Keratinocyte (primary cell): ENCODE measurements around the gene DIABLO.

Source experiments
- CTCF ChIP-seq, 3 experiments: IDR thresholded peaks in 1 of 3; conservative IDR thresholded peaks in 1 of 3; optimal IDR thresholded peaks in 1 of 3; 2 replicates in 2 of 3; 3 replicates in 1 of 3; pipeline versions ENCODE3 to v1.5.1; 2011; ENCODE audit warnings: low read length in 3 of 3, mild to moderate bottlenecking in 3 of 3, moderate library complexity in 2 of 3, control low read depth in 1 of 3, inconsistent platforms in 1 of 3; ENCODE audit not compliant: insufficient read depth in 2 of 3; ENCODE audit errors: extremely low read depth in 1 of 3
- EZH2 ChIP-seq: IDR thresholded peaks from one replicate; pipeline ENCODE4 v1.6.1; 2012; ENCODE audit warnings: inconsistent platforms, mild to moderate bottlenecking, low read length, moderate library complexity

GRCh38 chr12:122227341-122227740 is 1.5 kb upstream of the DIABLO start:
- TF ChIP-seq CTCF (optimal IDR thresholded peaks at IDR 0.05 in 1 of 3, IDR thresholded peaks at IDR 0.05 in 1 of 3, conservative IDR thresholded peaks at IDR 0.05 in 1 of 3; ENCODE audit: extremely low read depth in 1 of 3, insufficient read depth in 2 of 3, low read length in 3 of 3), result no peak
- no peak for TF ChIP-seq EZH2
